Activated T-helper 2 cell treated with anti-CD3 and anti-CD28 coated beads, Interferon-gamma antibody, Interleukin-2, Interleukin-4, amounts not matched to agents 10 μg/mL and 5 μg/mL and 100 μg/mL, durations not matched to agents 14 hours and 24 hours and 36 hours (primary cell): Measurements from ENCODE around the gene GNB2. TPM values are rescaled to one million over a fixed set of nuclear protein-coding genes. Genes with fewer than 3 reads are reported as not detected.
"Not testable (repeated sequence)": the region's sequence is repeated elsewhere in the genome, so short reads cannot be mapped to it uniquely, and the experiment has no call there.

Experiments used
- DNase-seq: peaks from one replicate; pipeline ENCODE4 v3.0.0; 2021; ENCODE audit warnings: low spot score
- H3K27ac Mint-ChIP-seq: one replicate; pipeline ENCODE4 v1.8.0; 2021; ENCODE audit warnings: mixed read lengths
- H3K27me3 Mint-ChIP-seq: one replicate; pipeline ENCODE4 v1.8.0; 2021; ENCODE audit warnings: low read depth, mixed read lengths
- H3K36me3 Mint-ChIP-seq: one replicate; pipeline ENCODE4 v1.8.0; 2021; ENCODE audit warnings: low read depth, mixed read lengths
- H3K4me1 Mint-ChIP-seq: one replicate; pipeline ENCODE4 v1.8.0; 2021; ENCODE audit warnings: low read depth, mixed read lengths
- H3K4me3 Mint-ChIP-seq: one replicate; pipeline ENCODE4 v1.8.0; 2021; ENCODE audit warnings: low read depth, mild to moderate bottlenecking, moderate library complexity, mixed read lengths
- H3K9me3 Mint-ChIP-seq: one replicate; pipeline ENCODE4 v1.8.0; 2021; ENCODE audit warnings: mixed read lengths
- intact Hi-C: fragments of 100-400 bp; cut with micrococcal nuclease; formaldehyde crosslinking; loops from one replicate; pipeline ENCODE4 v1.15.1; 2023
- total RNA-seq: library from RNA; stranded (reverse); gene quantifications from 2 replicates; pipeline ENCODE4 v1.2.3, GENCODE V29; 2022

The GNB2 gene
- total RNA-seq, 1 donor from 2014 or later: 221 TPM

DNA sequence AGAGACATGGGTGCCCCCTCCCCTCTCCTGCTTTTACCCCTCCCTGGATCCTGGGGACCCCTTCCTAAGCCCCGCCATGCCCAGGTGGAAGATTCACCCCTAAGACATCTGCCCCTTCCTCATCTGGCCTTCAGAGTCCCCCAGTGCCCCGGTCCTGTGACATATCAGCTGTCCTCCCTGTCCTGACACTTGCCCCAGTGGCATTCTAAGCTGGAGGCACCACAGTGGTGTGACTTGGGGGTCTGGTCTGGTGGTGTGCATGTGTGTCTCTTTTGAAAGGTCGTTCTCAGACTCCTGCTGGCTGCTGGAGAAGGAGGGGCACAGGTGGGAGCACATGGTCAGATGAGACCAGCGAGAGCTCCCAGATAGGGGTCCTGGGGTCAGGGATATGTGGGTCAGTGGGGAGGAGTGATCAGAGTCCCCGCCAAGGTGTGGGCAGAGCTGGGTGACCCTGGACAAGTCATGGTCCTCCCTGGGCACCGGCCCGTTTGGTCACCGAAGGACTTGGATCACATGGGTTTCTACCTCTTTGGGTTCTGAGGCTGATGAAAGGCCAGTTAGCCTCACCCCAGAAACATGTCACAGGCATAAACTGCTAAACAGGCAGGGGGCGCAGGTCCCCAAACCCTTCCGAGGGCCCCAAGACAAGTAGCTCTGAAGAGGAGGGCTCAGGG lies 31.5 kb upstream of the GNB2 start:
- H3K27ac Mint-ChIP-seq: no peak overlapping the region

DNA sequence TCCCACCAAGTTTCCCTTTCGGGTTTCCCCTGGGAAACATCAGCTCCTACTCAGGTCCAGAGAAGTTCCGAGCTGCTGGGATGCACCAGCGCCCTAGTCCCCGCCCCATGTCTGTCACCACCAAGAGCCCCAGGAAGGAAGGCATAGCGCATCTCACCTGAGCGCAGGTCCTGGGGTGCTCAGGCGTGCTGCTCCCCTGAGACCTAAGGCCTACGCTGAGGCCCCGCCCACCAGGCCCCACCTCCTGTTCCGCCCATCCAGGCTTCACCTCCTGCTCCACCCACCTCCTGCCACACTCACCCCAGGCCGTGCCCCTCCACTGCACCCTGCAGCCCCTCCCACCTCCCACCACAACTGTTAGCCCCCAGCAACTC lies 31.0 kb upstream of the GNB2 start:
- no peak for DNase-seq
- Mint-ChIP-seq H3K4me3 (no peak overlapping the region), H3K4me1 (peaks cover 1% of the 10 kb centered on the region), H3K27ac (no peak overlapping the region), H3K9me3 (no peaks in the 10 kb centered on the region), H3K36me3 (no peaks in the 10 kb centered on the region), H3K27me3 (peaks cover 3% of the 10 kb centered on the region)
- intact Hi-C loops: no loop called here

More for the DNA sequence above, 31.5 kb upstream of the GNB2 start:
- Mint-ChIP-seq H3K4me3 (no peak overlapping the region), H3K4me1 (peaks cover 1% of the 10 kb centered on the region), H3K36me3 (no peaks in the 10 kb centered on the region), H3K27me3 (peaks cover 3% of the 10 kb centered on the region), H3K9me3 (no peaks in the 10 kb centered on the region)
- intact Hi-C loops: no loop called here
- DNase-seq: no peak

DNA sequence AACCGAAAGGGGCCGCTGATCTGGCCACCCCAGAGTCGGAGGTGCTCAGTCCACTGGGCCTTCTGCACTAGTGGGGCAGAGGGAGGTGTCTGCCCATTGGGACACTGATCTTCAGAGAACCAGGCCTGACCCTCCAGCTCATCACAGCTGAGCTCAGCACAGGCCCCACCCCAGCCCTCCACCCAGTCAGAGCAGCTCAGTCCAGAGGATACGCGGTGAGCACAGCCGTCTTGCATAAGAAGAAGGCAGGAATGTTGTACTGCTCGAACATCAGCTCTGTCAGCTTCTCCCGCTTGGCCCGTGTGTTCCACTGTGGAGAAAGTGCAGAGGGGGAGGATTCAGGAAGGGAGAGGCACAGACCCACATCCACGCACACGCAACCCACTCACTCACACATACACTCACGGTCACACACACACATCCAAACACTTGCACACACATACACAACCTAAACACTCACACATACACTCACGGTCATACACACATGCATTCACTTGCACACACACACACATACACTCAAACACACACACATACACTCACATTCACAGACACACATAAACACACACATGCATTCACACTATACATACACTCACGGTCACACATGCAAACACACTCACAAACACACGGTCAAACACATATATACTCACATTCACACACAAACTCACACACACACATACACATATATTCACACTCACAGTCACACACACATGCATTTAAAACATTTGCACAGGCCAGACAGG lies 23.5 kb upstream of the GNB2 start:
- intact Hi-C loops: no loop called here
- DNase-seq: no peak
- Mint-ChIP-seq H3K9me3 (no peaks in the 10 kb centered on the region), H3K36me3 (no peaks in the 10 kb centered on the region), H3K4me3 (no peak overlapping the region), H3K27me3 (peaks cover 13% of the 10 kb centered on the region), H3K27ac (no peak overlapping the region), H3K4me1 (no peaks in the 10 kb centered on the region)

DNA sequence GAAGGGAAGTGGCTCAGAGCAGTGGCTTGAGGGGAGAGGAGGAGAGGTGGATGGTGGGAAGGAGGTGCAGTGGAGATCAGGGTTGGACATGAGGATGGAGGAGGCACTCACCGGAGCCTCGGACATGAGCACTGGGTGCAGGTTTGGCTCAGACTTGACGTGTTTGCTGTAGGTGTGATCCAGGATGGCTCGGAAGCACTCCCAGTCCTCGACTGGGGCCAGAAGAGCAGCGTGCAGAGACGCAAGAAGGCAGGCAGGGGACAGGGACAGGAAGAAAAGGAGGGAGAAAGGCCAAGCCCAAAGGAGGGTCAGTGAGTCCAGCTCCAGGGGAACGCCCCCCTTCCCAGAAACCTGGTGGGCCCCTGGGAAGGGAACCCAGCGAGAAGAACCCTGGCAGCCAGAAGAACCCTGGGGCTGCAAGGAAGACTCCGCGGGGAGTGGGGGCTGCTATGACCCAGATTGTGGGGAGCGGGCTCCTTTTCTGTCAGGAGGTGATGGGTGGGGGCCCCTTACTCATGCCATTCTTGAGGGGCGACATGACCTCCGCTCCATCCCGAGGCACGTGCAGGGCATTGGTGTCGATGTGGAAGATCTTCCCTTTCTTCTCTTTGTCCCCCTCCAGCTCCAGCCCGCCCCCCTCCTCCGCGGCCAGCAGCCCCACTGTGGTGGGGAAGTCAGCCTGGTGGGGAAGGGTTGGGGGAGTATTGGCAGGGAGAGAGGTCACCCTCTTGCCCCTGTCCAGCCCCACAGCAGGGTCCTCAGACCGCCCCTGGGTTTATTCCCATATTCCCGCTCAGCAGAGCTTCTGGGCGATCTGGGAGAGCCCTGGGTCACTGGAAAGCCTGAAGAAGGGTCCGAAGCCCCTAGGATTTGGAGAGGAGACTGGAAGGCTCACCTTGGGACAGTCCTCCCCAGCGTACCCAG lies 18.4 kb upstream of the GNB2 start:
- H3K27me3 Mint-ChIP-seq: peaks cover 23% of the 10 kb centered on the region
- no peak overlapping the region for H3K4me3 Mint-ChIP-seq
- no peaks in the 10 kb centered on the region for H3K36me3 Mint-ChIP-seq
- no peaks in the 10 kb centered on the region for H3K4me1 Mint-ChIP-seq
- DNase-seq: no peak
- no peak overlapping the region for H3K27ac Mint-ChIP-seq
- H3K9me3 Mint-ChIP-seq: no peaks in the 10 kb centered on the region
- intact Hi-C loops: no loop called here

DNA sequence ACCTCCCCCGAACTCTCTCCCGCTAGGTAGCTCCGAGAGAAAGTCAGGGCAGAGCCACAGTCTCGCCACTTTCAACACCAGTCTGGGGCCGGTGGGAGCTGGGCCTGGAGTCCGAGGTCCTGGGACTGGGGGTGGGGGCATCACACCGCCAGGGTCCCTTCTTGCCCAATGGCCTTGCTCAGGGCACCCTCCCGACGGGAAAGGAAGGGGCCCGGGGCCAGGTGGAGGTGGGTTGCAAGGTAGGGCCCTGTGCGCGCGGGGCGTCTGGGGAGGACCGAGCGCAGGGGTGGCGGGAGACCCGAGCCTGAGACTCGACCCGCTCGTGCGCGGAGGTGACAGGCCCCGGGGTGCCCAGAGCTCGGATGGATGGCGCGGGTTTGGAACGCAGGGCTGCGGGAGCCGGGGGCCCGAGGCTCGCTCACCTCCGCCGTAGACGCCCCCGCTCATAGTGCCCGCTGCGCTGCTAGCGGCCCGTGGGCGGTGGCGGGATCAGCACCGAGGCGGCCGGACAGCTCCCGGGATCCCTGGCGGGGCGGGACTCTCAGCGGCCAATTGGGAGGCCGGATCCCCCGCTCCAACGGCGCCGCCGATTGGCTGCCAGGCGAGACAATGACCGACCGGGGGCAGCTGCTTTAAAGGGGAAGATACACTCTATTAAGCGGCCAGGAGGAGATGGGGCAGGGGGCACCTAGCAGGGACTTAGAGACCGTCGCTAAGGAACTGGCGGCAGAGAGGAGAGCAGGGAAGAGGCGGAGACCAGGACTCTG lies 17.4 kb upstream of the GNB2 start, which contains the start of gene ACTL6B:
ACTL6B (minus strand) TSS at position 541 of the 767 bp plus-strand sequence; CDS start at position 447, 94 bp downstream.
- Mint-ChIP-seq H3K27me3 (peaks cover 21% of the 10 kb centered on the region), H3K27ac (no peak within 1 kb of the TSS), H3K4me3 (no peak within 1 kb of the TSS), H3K4me1 (no peaks in the 10 kb centered on the region), H3K9me3 (no peaks in the 10 kb centered on the region), H3K36me3 (no peaks in the 10 kb centered on the region)
- peak; percentile 64 for DNase-seq
- intact Hi-C loops: loop anchor here (2.0 kb wide), 1 partner anchor 17 kb away; the partner anchor contains the start of gene GNB2

DNA sequence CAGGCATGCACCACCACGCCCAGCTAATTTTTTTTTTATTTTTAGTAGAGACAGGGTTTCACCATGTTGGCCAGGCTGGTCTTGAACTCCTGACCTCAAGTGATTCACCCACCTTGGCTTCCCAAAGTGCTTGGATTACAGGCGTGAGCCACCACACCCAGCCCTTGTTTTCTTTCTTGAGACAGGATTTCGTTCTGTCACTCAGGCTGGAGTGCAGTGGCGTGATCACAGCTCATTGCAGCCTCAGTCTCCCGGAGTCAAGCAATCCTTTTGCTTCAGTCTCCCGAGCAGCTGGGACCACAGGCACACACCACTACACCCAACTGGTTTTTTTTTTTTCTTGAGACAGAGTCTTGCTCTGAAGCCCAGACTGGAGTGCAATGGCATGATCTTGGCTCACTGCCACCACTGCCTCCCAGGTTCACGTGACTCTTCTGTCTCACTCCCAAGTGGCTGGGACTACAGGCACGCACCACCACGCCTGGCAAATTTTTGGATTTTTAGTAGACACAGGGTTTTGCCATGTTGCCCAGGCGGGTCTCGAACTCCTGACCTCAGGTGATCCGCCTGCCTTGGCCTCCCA lies 11.3 kb upstream of the GNB2 start:
- intact Hi-C loops, H3K27ac Mint-ChIP-seq, H3K4me3 Mint-ChIP-seq, H3K9me3 Mint-ChIP-seq, H3K27me3 Mint-ChIP-seq, DNase-seq, H3K36me3 Mint-ChIP-seq, H3K4me1 Mint-ChIP-seq: not testable (repeated sequence)

DNA sequence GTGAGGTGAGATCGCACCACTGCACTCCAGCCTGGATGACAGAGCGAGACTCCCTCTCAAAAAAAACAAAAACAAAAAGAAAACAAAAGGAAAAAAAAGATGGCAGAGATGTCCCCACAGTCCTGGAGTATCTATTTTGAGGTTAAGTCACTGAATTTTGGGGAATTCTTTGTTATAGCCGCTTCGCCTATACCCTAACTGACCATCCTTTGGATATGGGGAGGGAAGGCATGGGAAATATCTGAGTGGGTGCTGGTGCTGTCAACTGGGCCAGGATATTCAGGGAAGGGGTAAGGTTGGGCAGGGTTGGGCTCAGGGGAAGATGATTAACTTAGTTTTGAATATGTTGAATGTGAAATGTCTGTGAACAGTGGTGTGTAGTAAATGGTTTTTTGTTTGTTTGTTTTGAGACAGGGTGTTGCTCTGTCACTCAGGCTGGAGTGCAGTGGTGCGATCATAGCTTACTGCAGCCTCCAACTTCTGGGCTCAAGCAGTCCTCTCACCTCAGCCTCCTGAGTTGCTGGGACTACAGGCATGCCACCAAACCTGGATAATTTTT lies 8.3 kb upstream of the GNB2 start:
- DNase-seq: no peak
- H3K9me3 Mint-ChIP-seq: no peaks in the 10 kb centered on the region
- H3K4me3 Mint-ChIP-seq: no peak overlapping the region
- no peaks in the 10 kb centered on the region for H3K36me3 Mint-ChIP-seq
- peaks cover 11% of the 10 kb centered on the region for H3K27me3 Mint-ChIP-seq
- H3K4me1 Mint-ChIP-seq: no peaks in the 10 kb centered on the region
- intact Hi-C loops: no loop called here
- H3K27ac Mint-ChIP-seq: no peak overlapping the region

DNA sequence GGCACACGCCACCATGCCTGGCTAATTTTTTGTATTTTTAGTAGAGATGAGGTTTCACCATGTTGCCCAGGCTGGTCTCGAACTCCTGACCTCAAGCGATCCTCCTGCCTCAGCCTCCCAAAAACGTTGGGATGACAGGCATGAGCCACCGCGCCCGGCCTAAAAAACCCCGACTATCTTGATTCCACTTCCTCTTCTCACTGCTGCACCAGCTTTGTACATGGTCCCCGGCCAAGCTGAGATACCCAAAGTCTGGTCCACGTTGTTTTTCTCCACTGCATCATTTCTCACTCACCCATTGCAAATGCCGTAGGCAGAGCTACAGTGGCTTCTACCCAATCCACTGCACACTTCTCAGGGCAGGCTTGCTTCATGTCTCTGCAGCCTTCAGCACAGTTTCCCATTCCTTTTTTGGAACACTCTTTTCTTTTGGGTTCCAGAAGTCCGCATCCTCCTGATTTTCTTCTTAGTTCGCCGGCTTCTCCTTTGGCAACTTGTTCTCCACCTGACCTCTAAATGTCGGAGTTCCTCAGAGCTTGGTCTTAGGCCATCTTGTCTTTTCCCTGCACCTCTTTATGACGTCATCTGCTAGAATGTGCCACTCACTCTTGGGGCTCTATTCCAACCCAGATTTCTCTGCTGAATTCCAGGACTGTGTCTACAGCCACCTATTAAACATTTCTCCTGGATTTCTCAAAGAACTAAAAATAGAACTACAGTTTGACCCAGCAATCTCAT lies 6.0 kb upstream of the GNB2 start:
- intact Hi-C loops: no loop called here
- no peak overlapping the region for H3K27ac Mint-ChIP-seq
- peaks cover 18% of the 10 kb centered on the region for H3K27me3 Mint-ChIP-seq
- H3K9me3 Mint-ChIP-seq: no peaks in the 10 kb centered on the region
- no peaks in the 10 kb centered on the region for H3K4me1 Mint-ChIP-seq
- H3K36me3 Mint-ChIP-seq: no peaks in the 10 kb centered on the region
- no peak overlapping the region for H3K4me3 Mint-ChIP-seq
- DNase-seq: no peak

DNA sequence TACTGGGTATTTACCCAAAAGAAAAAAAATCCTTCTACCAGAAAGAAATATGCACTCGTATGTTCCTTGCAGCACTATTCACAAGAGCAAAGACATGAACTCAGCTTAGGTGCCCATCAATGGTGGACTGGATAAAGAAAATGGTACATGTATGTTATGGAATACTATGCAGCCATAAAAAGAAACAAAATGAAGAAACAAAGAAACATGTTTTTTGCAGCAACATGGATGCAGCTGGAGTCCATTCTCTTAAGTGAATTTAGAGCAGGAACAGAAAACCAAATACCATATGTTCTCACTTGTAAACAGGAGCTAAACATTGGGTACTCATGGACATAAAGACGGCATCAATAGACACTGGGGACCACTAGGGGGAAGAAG lies 5.5 kb upstream of the GNB2 start:
- Mint-ChIP-seq H3K36me3 (no peaks in the 10 kb centered on the region), H3K27me3 (peaks cover 18% of the 10 kb centered on the region), H3K4me1 (no peaks in the 10 kb centered on the region), H3K4me3 (no peak overlapping the region), H3K9me3 (no peaks in the 10 kb centered on the region), H3K27ac (no peak overlapping the region)
- no peak for DNase-seq
- intact Hi-C loops: no loop called here

DNA sequence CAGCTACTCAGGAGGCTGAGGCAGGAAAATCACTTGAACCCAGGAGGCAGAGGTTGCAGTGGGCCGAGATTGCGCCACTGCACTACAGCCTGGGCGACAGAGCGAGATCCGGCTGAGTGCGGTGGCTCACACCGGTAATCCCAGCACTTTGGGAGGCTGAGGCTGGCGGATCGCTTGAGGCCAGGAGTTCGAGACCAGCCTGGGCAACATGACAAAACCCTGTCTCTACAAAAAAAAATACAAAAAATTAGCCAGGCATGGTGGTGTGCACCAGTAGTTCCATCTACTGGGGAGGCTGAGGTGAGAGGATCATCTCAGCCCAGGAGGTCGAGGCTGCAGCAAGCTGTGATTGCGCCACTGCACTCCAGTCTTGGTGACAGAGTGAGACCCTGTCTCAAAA lies 4.4 kb upstream of the GNB2 start:
- H3K4me1 Mint-ChIP-seq, DNase-seq, intact Hi-C loops, H3K36me3 Mint-ChIP-seq, H3K4me3 Mint-ChIP-seq, H3K9me3 Mint-ChIP-seq, H3K27ac Mint-ChIP-seq: not testable (repeated sequence)
- H3K27me3 Mint-ChIP-seq: peaks cover 18% of the 10 kb centered on the region

DNA sequence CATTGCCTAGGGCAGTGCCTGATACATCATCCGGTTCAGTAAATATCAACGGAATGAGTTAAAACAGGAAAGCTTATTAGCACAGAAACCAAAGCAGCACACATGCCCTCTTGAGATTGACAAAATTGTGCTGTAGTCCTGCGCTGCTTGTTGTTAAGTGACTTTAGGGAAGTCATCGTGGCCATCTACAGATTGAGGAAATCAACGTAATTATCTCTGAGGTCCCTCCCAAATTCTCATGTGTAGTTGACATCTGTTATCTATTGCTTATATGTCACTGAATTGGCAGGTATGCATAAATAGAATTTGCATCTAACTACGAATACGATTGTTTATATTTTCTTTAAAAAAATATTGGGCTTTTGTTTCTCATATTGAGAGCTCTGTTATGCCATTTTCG lies 3.5 kb upstream of the GNB2 start:
- no peaks in the 10 kb centered on the region for H3K4me1 Mint-ChIP-seq
- DNase-seq: no peak
- peaks cover 18% of the 10 kb centered on the region for H3K27me3 Mint-ChIP-seq
- peaks cover 3% of the 10 kb centered on the region for H3K36me3 Mint-ChIP-seq
- H3K9me3 Mint-ChIP-seq: no peaks in the 10 kb centered on the region
- intact Hi-C loops: loop anchor here (10.0 kb wide), 2 partner anchors 125 to 195 kb away; partner anchors contain the start of gene TSC22D4
- H3K27ac Mint-ChIP-seq: no peak overlapping the region
- no peak overlapping the region for H3K4me3 Mint-ChIP-seq
